Body of pancreas (tissue), 4 donors: Measurements from ENCODE around the gene GRIK1.

Experiments used
- POLR2A ChIP-seq, 3 donors: fragments of 450-650 bp; IDR thresholded peaks; one replicate each; pipeline ENCODE4 v1.6.1; 2016; ENCODE audit warnings: antibody characterized with exemption in 3 of 3, mild to moderate bottlenecking in 2 of 3
- TF ChIP-seq, protein P1 (sequence below), 7 experiments: fragments of 450-650 bp in 4 of 7; fragments of 200-600 bp in 3 of 7; sonication (generic) in 3 of 7; IDR thresholded peaks; one replicate each; pipeline ENCODE4 v1.5.1; 2016 to 2019; ENCODE audit warnings: antibody characterized with exemption in 7 of 7

DNA sequence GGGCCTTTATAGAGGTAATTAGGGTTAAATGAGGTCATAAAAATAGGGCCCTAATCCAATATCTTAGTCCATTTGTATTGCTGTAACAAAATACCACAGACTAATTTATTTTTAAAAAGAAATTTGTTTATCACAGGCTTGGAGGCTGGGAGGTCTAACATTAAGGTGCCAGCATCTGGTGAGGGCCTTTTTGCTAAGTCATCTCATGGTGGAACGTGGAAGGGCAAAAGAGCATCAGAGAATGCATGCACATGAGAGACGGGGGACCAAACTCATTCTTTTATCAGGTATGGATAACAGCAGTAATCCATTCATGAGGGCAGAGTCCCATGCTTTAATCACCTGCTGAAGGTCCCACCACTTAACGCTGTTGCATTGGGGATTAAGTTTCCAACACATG lies 313.8 kb downstream of the GRIK1 start:
- no peak for TF ChIP-seq POLR2A (IDR thresholded peaks at IDR 0.05)
- TF ChIP-seq, protein P1, sequence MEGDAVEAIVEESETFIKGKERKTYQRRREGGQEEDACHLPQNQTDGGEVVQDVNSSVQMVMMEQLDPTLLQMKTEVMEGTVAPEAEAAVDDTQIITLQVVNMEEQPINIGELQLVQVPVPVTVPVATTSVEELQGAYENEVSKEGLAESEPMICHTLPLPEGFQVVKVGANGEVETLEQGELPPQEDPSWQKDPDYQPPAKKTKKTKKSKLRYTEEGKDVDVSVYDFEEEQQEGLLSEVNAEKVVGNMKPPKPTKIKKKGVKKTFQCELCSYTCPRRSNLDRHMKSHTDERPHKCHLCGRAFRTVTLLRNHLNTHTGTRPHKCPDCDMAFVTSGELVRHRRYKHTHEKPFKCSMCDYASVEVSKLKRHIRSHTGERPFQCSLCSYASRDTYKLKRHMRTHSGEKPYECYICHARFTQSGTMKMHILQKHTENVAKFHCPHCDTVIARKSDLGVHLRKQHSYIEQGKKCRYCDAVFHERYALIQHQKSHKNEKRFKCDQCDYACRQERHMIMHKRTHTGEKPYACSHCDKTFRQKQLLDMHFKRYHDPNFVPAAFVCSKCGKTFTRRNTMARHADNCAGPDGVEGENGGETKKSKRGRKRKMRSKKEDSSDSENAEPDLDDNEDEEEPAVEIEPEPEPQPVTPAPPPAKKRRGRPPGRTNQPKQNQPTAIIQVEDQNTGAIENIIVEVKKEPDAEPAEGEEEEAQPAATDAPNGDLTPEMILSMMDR (IDR thresholded peaks at IDR 0.05) = no peak
